ENCODE results near the gene C17orf58.
"Not testable (repeated sequence)": the region's sequence is repeated elsewhere in the genome, so short reads cannot be mapped to it uniquely, and the experiment has no call there.

C17orf58 gene

DNA sequence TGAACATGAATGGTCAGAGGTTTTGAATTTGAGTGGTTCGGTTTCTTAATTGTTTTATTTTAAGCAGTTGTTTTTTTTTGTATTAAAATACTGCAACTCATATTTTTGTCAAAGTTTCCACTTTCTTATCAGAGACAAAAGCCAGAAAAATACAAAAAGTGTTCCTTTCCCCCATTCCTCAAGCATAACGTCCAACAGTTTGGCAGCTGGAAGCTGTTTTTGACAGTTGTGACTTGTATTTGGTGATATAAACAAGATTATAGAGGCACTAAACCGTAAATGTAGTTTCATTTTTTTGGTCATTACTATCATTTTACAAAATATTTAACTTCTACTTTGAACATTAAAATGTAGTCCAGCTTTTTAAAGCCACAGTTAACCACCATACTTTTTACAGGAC is 36.0 kb downstream of the C17orf58 start:
- DNase-seq (ENCODE audit: low read depth in 1 of 2, low spot score in 1 of 2): not testable (repeated sequence)

- DNase-seq (ENCODE audit: low read depth in 1 of 2, low spot score in 1 of 2): no peak
Measured at GRCh38 chr17:67959510-67959909, 36.8 kb downstream of the C17orf58 start.

DNA sequence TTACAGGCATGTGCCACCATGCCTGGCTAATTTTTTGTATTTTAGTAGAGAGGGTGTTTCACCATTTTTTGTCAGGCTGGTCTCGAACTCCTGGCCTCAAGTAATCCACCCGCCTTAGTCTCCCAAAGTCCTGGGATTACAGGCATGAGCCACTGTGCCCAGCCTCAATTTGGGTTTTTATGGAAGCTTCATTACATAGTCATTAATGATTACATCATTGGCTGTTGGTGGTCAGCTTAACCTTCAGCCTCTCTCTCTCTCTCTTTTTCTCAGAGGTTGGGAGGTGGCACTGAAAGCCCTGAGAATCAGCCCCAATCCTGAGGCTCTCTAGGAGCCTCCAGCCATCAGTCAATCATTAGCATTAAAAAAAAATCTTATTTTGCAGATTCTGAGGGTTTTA is 45.3 kb downstream of the C17orf58 start:
- no peak for DNase-seq (ENCODE audit: low read depth in 1 of 2, low spot score in 1 of 2)

DNA sequence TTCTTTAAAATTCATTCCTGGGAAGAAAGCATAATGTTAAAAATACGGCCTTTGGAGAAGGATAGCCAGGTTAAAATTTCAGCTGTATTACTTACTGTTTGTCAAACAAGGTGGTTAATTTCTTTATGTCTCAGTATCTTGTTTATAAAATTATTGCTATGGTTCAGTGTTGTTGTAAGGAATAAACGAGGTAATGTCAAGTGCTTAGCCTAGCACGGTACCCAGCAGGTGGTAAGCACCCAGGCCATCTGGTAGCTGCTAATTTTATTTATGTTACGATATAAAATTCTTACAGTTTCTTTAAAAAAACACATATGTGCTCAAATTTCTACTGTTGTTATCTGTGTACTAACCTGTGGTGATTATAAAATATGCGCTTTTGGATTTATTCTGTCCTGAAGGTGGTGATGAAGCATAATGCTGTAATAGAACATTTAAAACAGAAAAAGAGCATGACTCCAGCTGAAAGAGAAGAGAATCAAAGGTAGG is 48.9 kb downstream of the C17orf58 start:
- DNase-seq (ENCODE audit: low read depth in 1 of 2, low spot score in 1 of 2): no peak

GRCh38 chr17:67946513-67946912 is 49.8 kb downstream of the C17orf58 start:
- DNase-seq (ENCODE audit: low read depth in 1 of 2, low spot score in 1 of 2): no peak

DNA sequence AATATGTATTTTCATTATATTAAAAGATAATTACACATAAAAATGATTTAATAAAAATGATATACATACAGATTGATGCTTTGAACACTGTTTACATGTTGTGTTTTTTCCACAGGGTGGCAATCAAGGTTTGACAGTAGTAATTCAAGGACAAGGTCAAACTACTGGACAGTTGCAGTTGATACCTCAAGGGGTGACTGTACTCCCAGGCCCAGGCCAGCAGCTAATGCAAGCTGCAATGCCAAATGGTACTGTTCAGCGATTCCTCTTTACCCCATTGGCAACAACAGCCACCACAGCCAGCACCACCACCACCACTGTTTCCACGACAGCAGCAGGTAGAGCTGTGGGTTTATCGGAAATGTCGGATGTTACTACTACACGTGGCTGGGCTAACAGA is 52.2 kb downstream of the C17orf58 start:
- no peak for DNase-seq (ENCODE audit: low read depth in 1 of 2, low spot score in 1 of 2)

DNA sequence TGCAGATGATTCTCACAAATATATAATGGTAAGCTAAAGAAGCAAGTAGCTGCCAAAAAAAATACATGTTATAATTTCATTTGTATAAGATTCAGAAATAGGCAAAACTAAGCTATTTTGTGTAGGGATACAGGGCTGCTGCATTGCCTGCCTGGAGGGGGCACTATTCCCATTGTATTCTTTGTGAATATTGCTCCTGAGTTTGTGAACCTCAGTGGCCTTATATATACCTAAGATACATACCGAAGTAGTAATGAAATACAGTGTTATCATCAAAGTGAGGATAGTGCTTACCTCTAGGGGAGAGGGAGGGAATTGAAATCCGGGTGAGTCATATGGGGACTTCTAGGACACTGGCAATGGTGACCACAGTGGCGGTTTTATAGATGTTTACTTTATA is 53.5 kb downstream of the C17orf58 start:
- DNase-seq (ENCODE audit: low read depth in 1 of 2, low spot score in 1 of 2): no peak

Measured in activated CD4-positive, alpha-beta T cell treated with anti-CD3 and anti-CD28 coated beads, Interleukin-2, amount 50 U/mL, for 24 hours (primary cell).